GM10266 (cell line): Measurements from ENCODE around the gene C14orf93.
"Not testable (repeated sequence)": the region's sequence is repeated elsewhere in the genome, so short reads cannot be mapped to it uniquely, and the experiment has no call there.

Experiments used
- DNase-seq: peaks from one replicate; pipeline ENCODE4 v3.0.0; 2012; ENCODE audit errors: extremely low spot score
- TF ChIP-seq, protein P1 (sequence below): IDR thresholded peaks from 2 replicates; pipeline ENCODE4 v1.5.1; 2012; ENCODE audit warnings: mild to moderate bottlenecking, low read depth; ENCODE audit not compliant: control insufficient read depth, insufficient read depth; ENCODE audit errors: missing control alignments

C14orf93 gene

DNA sequence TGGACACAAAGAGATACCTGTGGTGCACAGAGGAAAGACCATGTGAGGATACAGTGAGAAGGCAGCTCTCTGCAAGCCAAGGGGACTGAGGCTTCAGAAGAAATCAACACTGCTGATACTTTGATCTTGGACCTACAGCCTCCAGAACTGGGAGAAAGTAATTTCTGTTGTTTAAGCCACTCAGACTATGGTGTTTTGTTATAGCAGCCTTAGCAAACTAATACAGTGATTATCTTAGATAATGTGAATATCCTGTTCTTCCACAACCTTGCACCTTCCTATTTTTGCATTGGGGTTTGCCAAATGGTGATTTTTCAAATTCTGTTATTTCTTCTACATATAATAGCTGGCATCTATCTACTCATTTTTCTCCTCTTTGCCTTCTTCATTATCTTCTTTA lies 8.2 kb upstream of the C14orf93 start:
- DNase-seq: no peak
- TF ChIP-seq, protein P1, sequence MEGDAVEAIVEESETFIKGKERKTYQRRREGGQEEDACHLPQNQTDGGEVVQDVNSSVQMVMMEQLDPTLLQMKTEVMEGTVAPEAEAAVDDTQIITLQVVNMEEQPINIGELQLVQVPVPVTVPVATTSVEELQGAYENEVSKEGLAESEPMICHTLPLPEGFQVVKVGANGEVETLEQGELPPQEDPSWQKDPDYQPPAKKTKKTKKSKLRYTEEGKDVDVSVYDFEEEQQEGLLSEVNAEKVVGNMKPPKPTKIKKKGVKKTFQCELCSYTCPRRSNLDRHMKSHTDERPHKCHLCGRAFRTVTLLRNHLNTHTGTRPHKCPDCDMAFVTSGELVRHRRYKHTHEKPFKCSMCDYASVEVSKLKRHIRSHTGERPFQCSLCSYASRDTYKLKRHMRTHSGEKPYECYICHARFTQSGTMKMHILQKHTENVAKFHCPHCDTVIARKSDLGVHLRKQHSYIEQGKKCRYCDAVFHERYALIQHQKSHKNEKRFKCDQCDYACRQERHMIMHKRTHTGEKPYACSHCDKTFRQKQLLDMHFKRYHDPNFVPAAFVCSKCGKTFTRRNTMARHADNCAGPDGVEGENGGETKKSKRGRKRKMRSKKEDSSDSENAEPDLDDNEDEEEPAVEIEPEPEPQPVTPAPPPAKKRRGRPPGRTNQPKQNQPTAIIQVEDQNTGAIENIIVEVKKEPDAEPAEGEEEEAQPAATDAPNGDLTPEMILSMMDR: no peak

DNA sequence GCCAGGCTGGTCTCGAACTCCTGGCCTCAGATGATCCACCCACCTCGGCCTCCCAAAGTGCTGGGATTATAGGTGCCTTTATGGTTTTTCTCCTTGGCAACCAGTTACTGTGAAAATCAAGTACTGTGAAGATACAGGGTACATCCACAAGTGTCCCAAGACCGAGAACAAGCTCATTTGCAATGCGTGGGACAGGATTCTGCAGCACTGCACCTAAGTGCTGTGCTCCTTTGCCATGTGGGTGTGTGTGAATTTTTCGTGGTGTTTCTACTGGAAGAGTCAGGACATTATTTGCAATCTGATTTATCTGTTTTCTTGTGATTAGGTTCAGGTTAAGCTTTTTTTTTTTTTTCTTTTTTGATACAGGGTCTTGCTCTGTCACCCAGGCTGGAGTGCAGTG lies 7.1 kb upstream of the C14orf93 start:
- TF ChIP-seq, protein P1: no peak
- DNase-seq: no peak

DNA sequence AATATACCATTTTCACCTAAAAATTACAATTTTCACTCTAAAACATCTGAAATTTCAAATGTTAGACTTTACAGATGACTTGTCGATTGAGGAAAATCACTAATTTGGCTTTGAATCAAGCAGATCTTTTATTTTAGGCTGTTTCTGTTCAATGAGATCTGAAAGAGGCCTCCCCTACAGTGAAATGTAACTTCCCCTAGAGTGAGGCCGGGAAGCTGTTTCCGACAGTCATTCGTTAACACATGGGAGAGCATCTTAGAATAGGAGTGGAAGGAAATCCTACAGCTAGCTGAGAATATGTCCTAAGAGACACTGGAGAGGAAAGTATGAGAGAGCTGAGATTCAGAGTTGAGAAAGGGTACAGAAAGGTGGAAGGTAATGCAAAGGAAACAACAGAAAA lies 5.7 kb upstream of the C14orf93 start:
- TF ChIP-seq, protein P1: no peak
- no peak for DNase-seq

DNA sequence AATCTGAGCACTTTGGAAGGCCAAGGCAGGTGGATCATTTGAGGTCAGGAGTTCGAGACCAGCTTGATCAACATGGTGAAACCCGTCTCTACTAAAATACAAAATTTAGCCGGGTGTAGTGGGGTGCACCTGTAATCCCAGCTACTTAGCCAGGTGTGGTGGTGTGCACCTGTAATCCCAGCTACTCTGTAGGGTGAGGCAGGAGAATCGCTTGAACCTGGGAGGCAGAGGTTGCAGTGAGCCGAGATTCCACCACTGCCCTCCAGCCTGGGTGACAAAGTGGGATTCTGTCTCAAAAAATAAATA lies 3.8 kb upstream of the C14orf93 start:
- not testable (repeated sequence) for DNase-seq

DNA sequence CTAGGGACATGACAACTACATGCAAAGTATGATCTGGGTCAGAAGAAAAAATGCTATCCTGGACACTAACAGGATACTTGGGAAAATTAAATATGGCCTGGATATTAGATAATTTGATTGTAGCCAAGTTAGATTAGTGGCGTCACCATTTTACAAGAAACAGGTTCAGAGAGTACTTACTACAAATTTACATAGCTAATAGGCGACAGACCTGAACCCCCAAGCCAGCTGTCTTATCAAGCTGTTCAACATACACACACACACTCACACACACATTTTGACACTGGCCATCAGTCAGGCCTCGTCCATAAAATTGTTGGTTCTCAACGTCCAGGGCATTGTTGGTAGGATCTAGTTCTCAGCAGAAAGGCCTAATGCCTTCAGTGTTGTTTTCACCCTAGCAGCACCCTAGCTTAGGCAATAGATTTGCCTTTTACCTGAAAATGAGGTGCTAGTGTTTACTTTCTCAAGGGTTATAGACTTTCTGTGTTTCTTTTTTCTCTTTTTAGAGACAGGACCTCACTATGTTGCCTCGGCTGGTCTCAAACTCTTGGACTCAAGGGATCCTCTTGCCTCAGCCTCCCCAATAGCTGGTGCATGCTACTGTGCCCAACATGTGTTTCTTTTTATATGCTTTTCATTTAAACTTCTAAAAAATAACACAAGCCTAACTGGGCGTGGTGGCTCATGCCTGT lies 3.3 kb upstream of the C14orf93 start:
- no peak for DNase-seq
- TF ChIP-seq, protein P1: no peak

DNA sequence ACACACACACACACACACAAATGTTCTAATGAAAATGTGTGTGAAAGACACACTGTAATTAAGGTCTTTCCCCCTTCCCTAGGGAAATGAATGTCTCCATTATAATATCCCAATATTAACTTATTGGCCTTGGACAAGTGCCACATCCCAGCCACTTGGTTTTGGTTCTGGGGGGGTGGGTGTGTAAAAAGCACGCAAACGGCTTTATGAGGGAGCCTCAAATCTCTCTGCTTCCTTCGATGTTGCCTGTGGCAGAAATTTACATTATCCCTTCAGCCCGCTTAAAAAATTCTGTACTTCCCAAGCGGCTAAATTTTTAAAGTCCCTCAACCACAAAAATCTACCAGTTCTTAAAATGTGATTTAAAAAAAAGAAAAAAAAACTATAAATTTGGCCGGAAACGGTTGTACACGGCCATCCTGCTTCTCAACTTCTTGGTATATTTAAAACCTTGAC lies 432 bp downstream of the C14orf93 start:
- DNase-seq: no peak
- TF ChIP-seq, protein P1: no peak

DNA sequence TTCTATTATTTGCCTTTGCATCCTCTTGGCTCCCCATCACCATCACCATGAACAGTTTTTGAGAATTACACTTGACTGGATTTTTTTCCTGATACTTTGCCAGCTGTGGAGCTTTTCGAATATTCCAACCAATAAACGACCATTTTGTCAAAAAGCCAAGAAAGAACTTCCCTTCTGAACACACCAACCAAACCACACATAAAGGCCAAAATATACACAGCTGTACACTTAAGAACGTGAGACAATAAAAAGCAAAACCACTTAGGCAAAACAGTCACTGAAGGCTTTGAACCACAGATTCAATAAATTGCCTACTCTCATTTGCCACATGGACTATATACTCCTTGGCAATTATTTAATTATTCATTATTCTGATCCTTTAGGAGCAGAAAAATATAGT lies 1.1 kb downstream of the C14orf93 start:
- TF ChIP-seq, protein P1: no peak
- DNase-seq: no peak
